Subcutaneous abdominal adipose tissue (tissue), 5 donors: ENCODE measurements around the gene TSPAN4.

Source experiments
- H3K27ac ChIP-seq: one replicate; pipeline ENCODE4 v1.7.0; 2013; ENCODE audit warnings: low read depth, mild to moderate bottlenecking, inconsistent platforms, low read length, moderate library complexity
- H3K27me3 ChIP-seq, 5 donors: one replicate each; pipeline ENCODE4 v1.7.0; 2013; ENCODE audit warnings: low read length in 5 of 5, inconsistent platforms in 1 of 5; ENCODE audit not compliant: control insufficient read depth in 5 of 5, insufficient read depth in 4 of 5
- H3K36me3 ChIP-seq, 5 donors: one replicate each; pipeline ENCODE4 v1.7.0; 2013; ENCODE audit warnings: low read length in 5 of 5; ENCODE audit not compliant: control insufficient read depth in 5 of 5, insufficient read depth in 5 of 5
- H3K4me1 ChIP-seq, 5 donors: one replicate each; pipeline ENCODE4 v1.7.0; 2013; ENCODE audit warnings: low read length in 5 of 5, mild to moderate bottlenecking in 3 of 5, moderate library complexity in 1 of 5; ENCODE audit not compliant: control insufficient read depth in 5 of 5, insufficient read depth in 5 of 5
- H3K4me3 ChIP-seq, 5 donors: one replicate each; pipeline ENCODE4 v1.7.0; 2013; ENCODE audit warnings: low read length in 5 of 5, low read depth in 1 of 5
- H3K9ac ChIP-seq, 5 donors: one replicate each; pipeline ENCODE4 v1.7.0; 2013; ENCODE audit warnings: low read length in 5 of 5, mild to moderate bottlenecking in 4 of 5, moderate library complexity in 3 of 5
- H3K9me3 ChIP-seq, 5 donors: one replicate each; pipeline ENCODE4 v1.7.0; 2013; ENCODE audit warnings: low read length in 5 of 5; ENCODE audit not compliant: control insufficient read depth in 5 of 5
- donor health status: healthy.
- donor health status: healthy.
- donor health status: healthy.
- donor health status: healthy.
- donor health status: healthy.

The TSPAN4 gene

GRCh38 chr11:872799-873198, 30.1 kb downstream of the TSPAN4 start:
- peaks cover 0 to 45% (median 22%) of the 10 kb centered on the region in 5 donors for H3K36me3 ChIP-seq
- H3K4me1 ChIP-seq: peaks cover 0 to 6% (median 1%) of the 10 kb centered on the region in 5 donors
- no peaks in the 10 kb centered on the region for H3K9me3 ChIP-seq
- H3K27me3 ChIP-seq: no peaks in the 10 kb centered on the region
- no peak overlapping the region for H3K4me3 ChIP-seq
- no peak overlapping the region for H3K9ac ChIP-seq
- H3K27ac ChIP-seq: no peak overlapping the region

- Histone ChIP-seq H3K4me1 (peaks cover 0 to 6% (median 1%) of the 10 kb centered on the region in 5 donors), H3K36me3 (peaks cover 0 to 36% (median 18%) of the 10 kb centered on the region in 5 donors), H3K9ac (no peak overlapping the region), H3K4me3 (no peak overlapping the region), H3K27ac (no peak overlapping the region), H3K27me3 (no peaks in the 10 kb centered on the region), H3K9me3 (no peaks in the 10 kb centered on the region)
These were observed 31.1 kb downstream of the TSPAN4 start for GRCh38 chr11:873706-874105.

- Histone ChIP-seq H3K27ac (no peak overlapping the region), H3K9me3 (no peaks in the 10 kb centered on the region), H3K27me3 (no peaks in the 10 kb centered on the region), H3K9ac (no peak overlapping the region), H3K4me3 (no peak overlapping the region), H3K36me3 (peaks cover 0 to 35% (median 22%) of the 10 kb centered on the region in 5 donors), H3K4me1 (peaks cover 0 to 6% (median 1%) of the 10 kb centered on the region in 5 donors)
These were observed 32.6 kb downstream of the TSPAN4 start for GRCh38 chr11:875203-875602.

GRCh38 chr11:875769-876301, 33.2 kb downstream of the TSPAN4 start:
- Histone ChIP-seq H3K27ac (no peak overlapping the region), H3K9me3 (no peaks in the 10 kb centered on the region), H3K27me3 (no peaks in the 10 kb centered on the region), H3K36me3 (peaks cover 0 to 41% (median 27%) of the 10 kb centered on the region in 5 donors), H3K4me3 (no peak overlapping the region), H3K4me1 (peaks cover 0 to 6% (median 1%) of the 10 kb centered on the region in 5 donors), H3K9ac (no peak overlapping the region)

GRCh38 chr11:876545-876944, 33.9 kb downstream of the TSPAN4 start:
- Histone ChIP-seq H3K9ac (no peak overlapping the region), H3K27ac (no peak overlapping the region), H3K9me3 (no peaks in the 10 kb centered on the region), H3K27me3 (no peaks in the 10 kb centered on the region), H3K4me1 (peaks cover 0 to 6% (median 1%) of the 10 kb centered on the region in 5 donors), H3K4me3 (no peak overlapping the region), H3K36me3 (peaks cover 0 to 42% (median 29%) of the 10 kb centered on the region in 5 donors)

GRCh38 chr11:877565-877964, 34.9 kb downstream of the TSPAN4 start:
- peaks cover 0 to 52% (median 32%) of the 10 kb centered on the region in 5 donors for H3K36me3 ChIP-seq
- no peak overlapping the region for H3K4me3 ChIP-seq
- H3K9me3 ChIP-seq: no peaks in the 10 kb centered on the region
- H3K27ac ChIP-seq: no peak overlapping the region
- H3K4me1 ChIP-seq: peaks cover 0 to 6% (median 1%) of the 10 kb centered on the region in 5 donors
- H3K9ac ChIP-seq: no peak overlapping the region
- no peaks in the 10 kb centered on the region for H3K27me3 ChIP-seq

- H3K36me3 ChIP-seq: peaks cover 0 to 68% (median 36%) of the 10 kb centered on the region in 5 donors
- no peaks in the 10 kb centered on the region for H3K27me3 ChIP-seq
- H3K27ac ChIP-seq: no peak overlapping the region
- H3K9ac ChIP-seq: no peak overlapping the region
- no peak overlapping the region for H3K4me3 ChIP-seq
- H3K4me1 ChIP-seq: peaks cover 0 to 6% (median 0%) of the 10 kb centered on the region in 5 donors
- no peaks in the 10 kb centered on the region for H3K9me3 ChIP-seq
These were observed 37.8 kb downstream of the TSPAN4 start for GRCh38 chr11:880447-880846.

GRCh38 chr11:882596-882995, 39.9 kb downstream of the TSPAN4 start:
- Histone ChIP-seq H3K36me3 (peaks cover 0 to 74% (median 47%) of the 10 kb centered on the region in 5 donors), H3K27me3 (no peaks in the 10 kb centered on the region), H3K4me3 (no peak overlapping the region), H3K4me1 (no peaks in the 10 kb centered on the region), H3K9me3 (no peaks in the 10 kb centered on the region), H3K9ac (no peak overlapping the region), H3K27ac (no peak overlapping the region)

GRCh38 chr11:883527-883926, 40.9 kb downstream of the TSPAN4 start:
- Histone ChIP-seq H3K9me3 (no peaks in the 10 kb centered on the region), H3K4me1 (no peaks in the 10 kb centered on the region), H3K9ac (no peak overlapping the region), H3K36me3 (peaks cover 0 to 84% (median 56%) of the 10 kb centered on the region in 5 donors), H3K4me3 (no peak overlapping the region), H3K27ac (no peak overlapping the region), H3K27me3 (no peaks in the 10 kb centered on the region)

GRCh38 chr11:884578-885070, 42.0 kb downstream of the TSPAN4 start:
- Histone ChIP-seq H3K36me3 (peaks cover 0 to 86% (median 55%) of the 10 kb centered on the region in 5 donors), H3K4me3 (no peak overlapping the region), H3K9me3 (no peaks in the 10 kb centered on the region), H3K27me3 (no peaks in the 10 kb centered on the region), H3K4me1 (no peaks in the 10 kb centered on the region), H3K9ac (no peak overlapping the region), H3K27ac (no peak overlapping the region)
